Kidney glomerular epithelial cell (primary cell): Measurements from ENCODE around the gene GSKIP.
A peak's percentile ranks its signal among the peaks of the same experiment; 100 is the strongest.
"Not testable (repeated sequence)": the region's sequence is repeated elsewhere in the genome, so short reads cannot be mapped to it uniquely, and the experiment has no call there.

Source experiments
- DNase-seq: peaks from one replicate; lab custom pipeline; 2025; lab: John Stamatoyannopoulos, UW

The GSKIP gene

GRCh38 chr14:96362965-96363750, at the start of gene GSKIP, which contains the start of gene ATG2B:
Gene GSKIP, plus strand, starts transcription at chr14:96363526. Its CDS starts 18,722 bp downstream, at chr14:96382248.
Gene ATG2B, minus strand, starts transcription at chr14:96363341. Its CDS starts 365 bp downstream, at chr14:96362976.
- peak; percentile 64 for DNase-seq

GRCh38 chr14:96316087-96316486, 47.2 kb upstream of the GSKIP start:
- no peak for DNase-seq

GRCh38 chr14:96318836-96319235, 44.5 kb upstream of the GSKIP start:
- no peak for DNase-seq

GRCh38 chr14:96320605-96321004, 42.7 kb upstream of the GSKIP start:
- DNase-seq = no peak

- DNase-seq = no peak
These were observed 39.1 kb upstream of the GSKIP start for GRCh38 chr14:96324219-96324618.

GRCh38 chr14:96338551-96338950, 24.8 kb upstream of the GSKIP start:
- no peak for DNase-seq

GRCh38 chr14:96341323-96341722, 22.0 kb upstream of the GSKIP start:
- DNase-seq = no peak

- no peak for DNase-seq
These were observed 17.7 kb upstream of the GSKIP start for GRCh38 chr14:96345669-96346068.

GRCh38 chr14:96347957-96348356, 15.4 kb upstream of the GSKIP start:
- DNase-seq = not testable (repeated sequence)

GRCh38 chr14:96349286-96350075, 13.8 kb upstream of the GSKIP start:
- no peak for DNase-seq

- DNase-seq = peak; percentile 7
These were observed 11.3 kb upstream of the GSKIP start for GRCh38 chr14:96351986-96352385.

GRCh38 chr14:96352708-96353107, 10.6 kb upstream of the GSKIP start:
- DNase-seq = peak; percentile 5

- no peak for DNase-seq
These were observed 9.1 kb upstream of the GSKIP start for GRCh38 chr14:96354246-96354645.

- DNase-seq = no peak
These were observed 6.1 kb upstream of the GSKIP start for GRCh38 chr14:96357216-96357615.

- DNase-seq = no peak
These were observed 3.4 kb upstream of the GSKIP start for GRCh38 chr14:96359959-96360358.

- DNase-seq = peak; percentile 43
These were observed 1.0 kb upstream of the GSKIP start for GRCh38 chr14:96362071-96362964.

- DNase-seq = peak; percentile 80
These were observed 518 bp downstream of the GSKIP start for GRCh38 chr14:96363751-96364336.

- no peak for DNase-seq
These were observed 1.6 kb downstream of the GSKIP start for GRCh38 chr14:96364962-96365361.

GRCh38 chr14:96368534-96368933, 5.2 kb downstream of the GSKIP start:
- DNase-seq = no peak

GRCh38 chr14:96370528-96370927, 7.2 kb downstream of the GSKIP start:
- no peak for DNase-seq

- DNase-seq = no peak
These were observed 10.2 kb downstream of the GSKIP start for GRCh38 chr14:96373538-96373937.

GRCh38 chr14:96376093-96376492, 12.8 kb downstream of the GSKIP start:
- DNase-seq = no peak
